Adipocyte (in vitro differentiated cells): ENCODE results near the gene ZNF747.
A peak's percentile ranks its signal among the peaks of the same experiment; 100 is the strongest.
"Not testable (repeated sequence)": the region's sequence is repeated elsewhere in the genome, so short reads cannot be mapped to it uniquely, and the experiment has no call there.

Experiments used
- DNase-seq: peaks from one replicate; pipeline ENCODE4 v3.0.0-alpha.2; 2015; ENCODE audit warnings: low read depth
- H3K27me3 ChIP-seq: replicated peaks from 2 replicates; pipeline ENCODE4 v1.7.0; 2013; ENCODE audit warnings: mild to moderate bottlenecking, low read length, moderate library complexity; ENCODE audit not compliant: control insufficient read depth, insufficient read depth
- H3K36me3 ChIP-seq: 2 replicates; pipeline ENCODE4 v1.7.0; 2013; ENCODE audit warnings: low read length, mild to moderate bottlenecking, moderate library complexity; ENCODE audit not compliant: control insufficient read depth, insufficient read depth, severe bottlenecking
- H3K4me1 ChIP-seq: 2 replicates; pipeline ENCODE4 v1.7.0; 2013; ENCODE audit warnings: mild to moderate bottlenecking, low read length, moderate library complexity; ENCODE audit not compliant: control insufficient read depth, insufficient read depth
- H3K4me3 ChIP-seq: 2 replicates; pipeline ENCODE4 v1.7.0; 2013; ENCODE audit warnings: mild to moderate bottlenecking, low read length, moderate library complexity
- H3K9ac ChIP-seq: 2 replicates; pipeline ENCODE4 v1.7.0; 2013; ENCODE audit warnings: mild to moderate bottlenecking, low read length, moderate library complexity
- H3K9me3 ChIP-seq: 2 replicates; pipeline ENCODE4 v1.7.0; 2013; ENCODE audit warnings: mild to moderate bottlenecking, low read length, moderate library complexity; ENCODE audit not compliant: control insufficient read depth

Gene ZNF747

DNA sequence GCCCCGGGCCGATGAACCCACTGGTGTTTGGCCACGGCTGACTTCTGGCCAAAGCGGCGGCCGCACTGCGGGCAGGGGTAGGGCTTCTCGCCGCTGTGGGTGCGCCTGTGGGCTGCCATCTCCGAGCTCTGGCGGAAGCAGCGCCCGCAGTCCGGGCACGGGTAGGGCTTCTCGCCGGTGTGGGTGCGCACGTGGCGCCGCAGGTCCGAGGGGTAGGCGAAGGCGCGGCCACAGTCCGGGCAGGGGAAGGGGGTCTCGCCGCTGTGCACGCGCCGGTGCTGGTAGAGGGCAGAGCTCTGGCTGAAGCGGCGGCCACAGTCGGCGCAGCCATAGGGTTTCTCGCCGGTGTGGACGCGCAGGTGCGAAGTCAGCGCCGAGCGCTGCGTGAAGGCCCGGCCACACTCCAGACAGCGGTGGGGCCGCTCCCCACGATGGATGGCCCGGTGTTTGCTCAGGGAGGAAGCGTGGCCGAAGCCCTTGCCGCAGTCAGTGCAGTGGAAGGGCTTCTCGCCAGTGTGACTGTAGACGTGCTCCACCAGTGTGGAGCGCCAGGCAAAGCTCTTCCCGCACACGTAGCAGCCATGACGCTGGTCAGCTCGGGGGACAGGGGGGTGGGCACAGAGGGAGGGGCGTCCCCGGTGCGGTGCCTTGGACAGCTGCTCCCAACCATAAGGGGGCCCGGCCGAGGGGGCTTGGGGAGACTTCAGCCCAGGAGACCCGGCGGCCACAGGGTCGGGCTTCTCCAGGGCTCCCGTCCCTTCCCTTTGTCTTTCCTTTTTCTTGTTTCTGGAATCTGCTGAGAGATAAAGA lies 20.9 kb upstream of the ZNF747 start:
- Histone ChIP-seq H3K9ac (no peak overlapping the region), H3K27me3 (no peaks in the 10 kb centered on the region), H3K4me3 (no peak overlapping the region), H3K4me1 (peaks cover 8% of the 10 kb centered on the region), H3K36me3 (peaks cover 14% of the 10 kb centered on the region), H3K9me3 (no peaks in the 10 kb centered on the region)
- no peak for DNase-seq

DNA sequence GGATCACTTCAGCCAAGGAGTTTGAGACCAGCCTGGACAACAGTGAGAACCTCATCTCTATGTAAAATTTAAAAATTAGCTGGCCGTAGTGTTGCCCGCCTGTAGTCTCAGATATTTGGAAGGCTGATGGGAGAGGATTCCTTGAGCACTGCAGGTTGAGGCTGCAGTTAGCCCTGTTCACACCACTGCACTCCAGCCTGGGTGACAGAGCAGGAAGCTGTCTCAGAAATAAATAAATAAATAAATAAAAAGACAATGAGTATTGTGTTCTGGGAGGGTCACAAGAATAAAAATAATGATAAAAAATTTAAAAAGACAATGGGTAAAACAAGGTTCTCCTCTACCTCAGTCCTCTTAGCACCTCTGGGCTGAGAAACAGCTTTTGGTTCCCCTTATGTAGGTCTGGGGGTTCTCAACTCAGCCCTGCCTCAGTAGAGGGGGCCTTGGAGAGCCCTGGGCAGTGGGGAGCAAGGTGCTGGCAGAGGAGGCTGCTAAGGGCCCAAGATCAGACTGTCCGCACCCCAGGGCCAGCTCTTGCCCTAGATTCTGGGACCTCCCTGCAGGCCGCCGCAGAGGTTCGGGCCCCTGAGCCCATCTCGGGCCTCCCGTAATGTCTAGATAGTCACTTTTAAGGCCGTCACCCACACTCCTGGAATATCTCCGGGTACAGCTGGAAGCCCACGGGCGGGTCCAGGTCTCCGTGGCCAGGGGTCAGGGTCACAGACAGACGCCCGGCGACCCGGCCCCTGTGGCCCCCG lies 20.1 kb upstream of the ZNF747 start:
- DNase-seq: no peak
- Histone ChIP-seq H3K9me3 (no peaks in the 10 kb centered on the region), H3K4me3 (no peak overlapping the region), H3K9ac (no peak overlapping the region), H3K4me1 (peaks cover 8% of the 10 kb centered on the region), H3K36me3 (peaks cover 14% of the 10 kb centered on the region), H3K27me3 (no peaks in the 10 kb centered on the region)

DNA sequence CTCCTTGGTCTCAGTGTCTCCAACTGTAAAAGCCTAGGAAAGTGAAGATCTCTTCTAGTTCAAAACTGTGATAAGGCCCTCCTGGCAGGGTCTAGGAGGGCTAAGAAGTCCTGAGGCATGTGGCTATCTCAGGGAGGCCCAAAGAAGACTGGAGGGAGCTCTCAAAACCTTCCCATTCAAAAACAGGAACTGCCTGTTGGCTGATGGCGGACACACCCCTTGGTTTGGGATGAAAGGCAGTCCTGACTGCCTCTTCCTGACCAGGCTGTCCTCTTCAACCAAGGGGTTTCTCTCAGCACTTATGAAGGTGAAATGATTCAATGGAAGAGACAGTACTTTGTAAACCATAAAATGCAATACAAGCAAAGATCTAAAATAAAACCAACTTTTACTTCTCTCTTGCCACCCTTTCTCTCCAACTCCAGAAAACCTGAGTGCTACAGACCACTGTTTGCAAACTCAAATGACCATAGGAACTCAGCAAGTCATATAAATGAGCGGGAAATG lies 18.8 kb upstream of the ZNF747 start:
- Histone ChIP-seq H3K27me3 (no peaks in the 10 kb centered on the region), H3K9ac (no peak overlapping the region), H3K4me1 (peaks cover 12% of the 10 kb centered on the region), H3K9me3 (no peaks in the 10 kb centered on the region), H3K36me3 (peaks cover 14% of the 10 kb centered on the region), H3K4me3 (no peak overlapping the region)
- DNase-seq: no peak

DNA sequence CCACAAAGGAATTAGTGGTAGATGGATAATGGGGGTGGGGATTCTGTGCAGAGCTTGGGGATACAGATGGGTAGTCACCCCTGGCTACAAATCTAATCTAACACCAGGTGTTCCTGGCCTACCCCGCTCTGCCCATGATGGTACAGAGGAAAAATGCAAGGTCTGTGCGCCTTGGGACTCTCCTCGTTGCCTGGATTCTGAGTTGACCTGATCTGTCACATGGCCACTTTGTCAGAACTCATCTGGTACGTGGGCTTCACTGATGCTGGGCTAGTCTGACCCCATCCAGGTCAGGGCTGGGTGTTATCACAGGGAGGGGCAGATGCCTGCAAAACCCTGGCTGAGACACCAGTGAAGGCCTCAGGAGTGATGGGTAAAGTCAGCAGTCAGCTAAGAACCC lies 18.3 kb upstream of the ZNF747 start:
- no peak overlapping the region for H3K4me3 ChIP-seq
- peaks cover 14% of the 10 kb centered on the region for H3K36me3 ChIP-seq
- H3K9me3 ChIP-seq: no peaks in the 10 kb centered on the region
- peaks cover 12% of the 10 kb centered on the region for H3K4me1 ChIP-seq
- no peak for DNase-seq
- H3K9ac ChIP-seq: no peak overlapping the region
- H3K27me3 ChIP-seq: no peaks in the 10 kb centered on the region

DNA sequence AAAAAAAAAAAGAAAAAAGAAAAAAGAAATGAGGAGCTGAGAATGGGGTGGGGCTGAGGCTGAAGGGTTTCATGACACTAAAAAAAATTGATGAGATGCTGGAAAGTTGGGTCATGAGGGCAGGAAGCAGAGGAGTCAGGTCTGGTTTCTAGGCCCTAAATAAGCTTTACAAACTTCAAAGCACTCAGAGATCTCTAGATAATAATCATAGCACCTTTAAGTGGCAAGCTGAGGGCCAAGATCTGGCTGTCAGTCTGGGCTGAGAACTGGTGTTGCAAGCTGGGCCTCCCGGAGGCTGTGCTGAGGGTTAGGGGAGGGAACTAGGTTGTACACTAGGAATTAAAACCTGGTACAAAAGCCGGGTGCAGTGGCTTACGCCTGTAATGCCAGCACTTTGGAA lies 17.1 kb upstream of the ZNF747 start:
- Histone ChIP-seq H3K4me1 (peaks cover 8% of the 10 kb centered on the region), H3K9me3 (no peaks in the 10 kb centered on the region), H3K36me3 (peaks cover 14% of the 10 kb centered on the region), H3K27me3 (no peaks in the 10 kb centered on the region), H3K4me3 (no peak overlapping the region), H3K9ac (no peak overlapping the region)
- DNase-seq: no peak

DNA sequence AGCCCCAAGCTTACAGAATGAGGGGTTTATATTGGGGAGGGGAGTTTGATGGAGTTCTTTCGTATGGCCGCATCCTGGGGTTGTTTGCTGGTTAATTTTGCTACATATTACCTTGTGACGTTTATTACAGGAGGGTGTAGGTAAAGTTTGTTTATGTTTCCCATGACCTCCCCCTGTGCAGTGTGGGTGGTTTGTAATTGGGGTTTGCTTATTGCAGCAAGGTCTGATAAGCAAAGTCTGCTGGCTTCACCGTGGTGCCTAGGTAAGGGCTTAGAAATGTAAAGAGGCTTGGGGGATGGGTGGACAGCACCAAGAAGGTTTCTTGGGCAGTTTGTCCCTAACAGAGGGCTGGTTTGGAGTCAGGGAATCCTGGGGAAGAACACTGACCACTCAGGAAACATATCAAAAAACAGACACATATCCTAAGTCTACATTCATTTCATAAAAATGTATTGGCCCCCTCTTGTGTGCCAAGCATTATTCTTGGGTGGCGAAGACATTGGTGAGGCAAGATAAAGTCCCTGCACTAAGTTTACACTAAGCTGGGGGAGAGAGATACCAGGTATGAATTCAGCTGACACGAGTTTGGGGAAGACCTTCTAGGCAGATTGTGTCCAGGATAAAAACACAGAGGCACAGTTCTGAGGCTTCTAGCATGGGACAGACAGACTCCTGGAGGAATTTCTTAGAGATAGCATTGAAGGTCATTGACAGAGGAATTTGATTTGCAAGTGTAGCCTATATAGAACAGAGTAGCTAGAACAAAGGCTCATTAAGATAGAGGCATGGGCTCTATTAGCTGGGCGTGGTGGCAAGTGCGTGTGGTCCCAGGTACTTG lies 14.0 kb upstream of the ZNF747 start:
- no peak overlapping the region for H3K4me3 ChIP-seq
- no peak for DNase-seq
- no peaks in the 10 kb centered on the region for H3K9me3 ChIP-seq
- peaks cover 8% of the 10 kb centered on the region for H3K4me1 ChIP-seq
- no peaks in the 10 kb centered on the region for H3K36me3 ChIP-seq
- no peaks in the 10 kb centered on the region for H3K27me3 ChIP-seq
- no peak overlapping the region for H3K9ac ChIP-seq

DNA sequence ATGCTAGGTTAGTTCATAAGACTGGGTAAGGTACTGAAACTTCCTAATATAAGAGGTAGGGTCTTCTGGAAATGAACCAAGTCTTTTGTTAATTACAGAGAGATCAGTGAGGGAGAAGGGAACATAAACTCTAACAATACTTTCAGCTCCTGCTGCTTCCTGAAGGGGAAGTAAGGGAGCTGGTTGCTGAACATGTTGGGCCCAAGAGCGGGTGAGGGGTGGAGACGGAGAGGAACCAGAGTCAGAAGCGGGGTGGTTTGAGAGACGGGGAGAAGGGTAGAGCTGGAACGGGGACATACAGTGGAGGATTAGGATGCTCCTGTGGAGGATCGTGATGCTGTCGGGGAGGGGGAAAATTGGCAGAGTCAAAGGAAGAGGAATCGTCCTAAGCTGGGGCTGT lies 11.5 kb upstream of the ZNF747 start:
- Histone ChIP-seq H3K27me3 (no peaks in the 10 kb centered on the region), H3K9ac (no peak overlapping the region), H3K4me3 (no peak overlapping the region), H3K9me3 (no peaks in the 10 kb centered on the region), H3K36me3 (no peaks in the 10 kb centered on the region), H3K4me1 (peaks cover 14% of the 10 kb centered on the region)
- no peak for DNase-seq

DNA sequence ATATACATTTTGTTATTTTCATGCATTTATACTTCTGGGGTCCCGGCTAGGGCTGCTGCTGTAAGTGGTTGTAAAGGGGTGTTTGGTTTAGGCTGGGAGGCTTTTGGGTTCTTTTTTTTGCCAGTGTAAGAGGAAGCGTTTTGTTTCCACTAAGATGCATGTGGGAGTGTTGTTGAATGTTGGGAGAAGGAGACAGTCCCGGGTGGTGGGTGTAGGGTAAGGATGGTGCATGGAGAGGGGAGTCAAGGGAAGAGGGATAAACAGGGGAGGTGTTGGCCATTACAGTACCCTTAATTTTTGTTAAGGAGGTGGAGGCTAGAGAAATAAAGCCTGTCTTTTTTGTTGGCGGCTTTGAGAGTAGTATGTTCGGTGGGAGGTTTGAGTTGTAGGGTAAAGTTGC lies 8.4 kb upstream of the ZNF747 start:
- H3K4me1 ChIP-seq: peaks cover 11% of the 10 kb centered on the region

DNA sequence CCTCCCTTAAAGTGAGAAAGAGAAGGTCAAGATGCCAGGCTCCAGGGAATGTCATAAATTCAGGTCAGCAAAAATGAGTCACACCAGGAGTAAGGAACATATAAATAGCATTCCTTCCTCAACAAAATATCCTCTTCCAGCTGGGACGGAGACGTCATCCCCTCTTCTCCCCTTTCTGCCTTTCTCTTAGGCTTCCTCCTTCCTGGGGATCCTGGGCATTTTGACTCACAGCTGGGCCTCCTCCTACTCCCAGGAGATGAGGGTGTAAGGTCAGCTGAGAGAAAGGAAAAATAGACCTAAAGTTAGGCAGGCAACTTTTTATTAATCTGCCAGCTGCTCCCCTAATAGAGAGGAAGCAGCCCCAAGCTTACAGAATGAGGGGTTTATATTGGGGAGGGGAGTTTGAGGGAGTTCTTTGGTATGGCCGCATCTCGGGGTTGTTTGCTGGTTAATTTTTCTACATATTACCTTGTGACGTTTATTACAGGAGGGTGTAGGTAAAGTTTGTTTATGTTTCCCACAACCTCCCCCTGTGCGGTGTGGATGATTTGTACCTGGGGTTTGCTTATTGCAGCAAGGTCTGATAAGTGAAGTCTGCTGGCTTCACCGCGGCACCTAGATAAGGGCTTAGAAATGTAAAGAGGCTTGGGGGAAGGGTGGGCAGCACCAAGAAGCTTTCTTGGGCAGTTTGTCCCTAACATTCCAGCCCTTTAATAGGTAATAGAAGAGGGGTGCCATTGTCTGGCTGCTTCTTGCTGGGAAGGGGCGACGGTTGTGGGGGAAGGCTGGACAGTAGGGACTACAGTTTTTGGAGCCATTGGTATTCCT lies 7.1 kb upstream of the ZNF747 start:
- H3K9ac ChIP-seq: peak overlapping the region; percentile 40
- peaks cover 11% of the 10 kb centered on the region for H3K4me1 ChIP-seq
- H3K9me3 ChIP-seq: no peaks in the 10 kb centered on the region
- no peak overlapping the region for H3K4me3 ChIP-seq
- no peaks in the 10 kb centered on the region for H3K36me3 ChIP-seq
- H3K27me3 ChIP-seq: no peaks in the 10 kb centered on the region
- peak; percentile 8 for DNase-seq

More for the DNA sequence above, 8.4 kb upstream of the ZNF747 start:
- no peak for DNase-seq
- Histone ChIP-seq H3K9ac (no peak overlapping the region), H3K9me3 (no peaks in the 10 kb centered on the region), H3K4me3 (no peak overlapping the region), H3K36me3 (no peaks in the 10 kb centered on the region), H3K27me3 (no peaks in the 10 kb centered on the region)

DNA sequence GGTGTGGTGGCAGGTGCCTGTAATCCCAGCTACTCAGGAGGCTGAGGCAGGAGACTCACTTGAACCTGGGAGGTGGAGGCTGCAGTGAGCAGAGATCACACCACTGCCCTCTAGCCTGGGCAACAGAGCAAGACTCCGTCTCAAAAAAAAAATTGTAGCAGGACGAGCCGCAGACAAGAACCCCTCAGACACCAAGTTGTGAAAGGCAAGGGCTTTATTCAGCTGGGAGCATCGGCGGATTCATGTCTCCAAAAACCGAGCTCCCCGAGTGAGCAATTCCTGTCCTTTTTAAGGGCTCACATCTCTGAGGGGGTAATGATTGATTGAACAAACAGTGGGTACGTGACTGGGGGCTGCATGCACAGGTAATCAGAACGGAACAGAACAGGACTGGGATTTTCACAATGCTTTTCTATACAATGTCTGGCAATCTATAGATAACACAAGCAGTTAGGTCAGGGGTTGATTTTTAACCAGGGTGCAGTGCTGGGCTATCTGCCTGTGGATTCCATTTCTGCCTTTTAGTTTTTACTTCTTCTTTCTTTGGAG lies 6.3 kb upstream of the ZNF747 start:
- not testable (repeated sequence) for H3K27me3 ChIP-seq, H3K4me3 ChIP-seq, H3K9me3 ChIP-seq, H3K36me3 ChIP-seq, DNase-seq
- Histone ChIP-seq H3K4me1 (peaks cover 13% of the 10 kb centered on the region), H3K9ac (peak overlapping the region; percentile 40)
